GM12873 (cell line): ENCODE results near the gene CAB39.

ENCODE experiments used
- TF ChIP-seq, protein P1 (sequence below): IDR thresholded peaks from 2 replicates; pipeline ENCODE4 v1.5.1; 2012; ENCODE audit warnings: low read depth, mild to moderate bottlenecking, moderate library complexity, low read length, control low read depth; ENCODE audit not compliant: insufficient read depth; ENCODE audit errors: missing control alignments

CAB39 gene

DNA sequence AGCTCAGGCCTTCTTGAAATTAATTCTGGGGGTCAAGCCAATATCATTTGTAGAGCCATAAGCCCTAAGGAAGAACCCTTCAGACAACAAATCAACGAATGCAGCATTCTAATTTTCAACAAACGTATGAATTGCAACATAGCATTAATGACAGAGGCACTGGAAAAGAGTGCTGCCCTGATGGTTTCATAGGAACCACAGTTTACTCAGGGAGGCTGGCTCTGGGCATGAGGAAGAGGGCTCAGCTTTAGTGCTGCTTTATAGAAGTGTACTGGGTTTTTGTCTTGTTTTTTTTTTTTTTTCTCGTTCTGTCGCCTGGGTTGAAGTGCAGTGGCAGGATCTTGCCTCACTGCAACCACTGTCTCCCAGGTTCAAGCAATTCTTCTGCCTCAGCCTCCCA lies 36.1 kb upstream of the CAB39 start:
- TF ChIP-seq, protein P1, sequence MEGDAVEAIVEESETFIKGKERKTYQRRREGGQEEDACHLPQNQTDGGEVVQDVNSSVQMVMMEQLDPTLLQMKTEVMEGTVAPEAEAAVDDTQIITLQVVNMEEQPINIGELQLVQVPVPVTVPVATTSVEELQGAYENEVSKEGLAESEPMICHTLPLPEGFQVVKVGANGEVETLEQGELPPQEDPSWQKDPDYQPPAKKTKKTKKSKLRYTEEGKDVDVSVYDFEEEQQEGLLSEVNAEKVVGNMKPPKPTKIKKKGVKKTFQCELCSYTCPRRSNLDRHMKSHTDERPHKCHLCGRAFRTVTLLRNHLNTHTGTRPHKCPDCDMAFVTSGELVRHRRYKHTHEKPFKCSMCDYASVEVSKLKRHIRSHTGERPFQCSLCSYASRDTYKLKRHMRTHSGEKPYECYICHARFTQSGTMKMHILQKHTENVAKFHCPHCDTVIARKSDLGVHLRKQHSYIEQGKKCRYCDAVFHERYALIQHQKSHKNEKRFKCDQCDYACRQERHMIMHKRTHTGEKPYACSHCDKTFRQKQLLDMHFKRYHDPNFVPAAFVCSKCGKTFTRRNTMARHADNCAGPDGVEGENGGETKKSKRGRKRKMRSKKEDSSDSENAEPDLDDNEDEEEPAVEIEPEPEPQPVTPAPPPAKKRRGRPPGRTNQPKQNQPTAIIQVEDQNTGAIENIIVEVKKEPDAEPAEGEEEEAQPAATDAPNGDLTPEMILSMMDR = no peak

DNA sequence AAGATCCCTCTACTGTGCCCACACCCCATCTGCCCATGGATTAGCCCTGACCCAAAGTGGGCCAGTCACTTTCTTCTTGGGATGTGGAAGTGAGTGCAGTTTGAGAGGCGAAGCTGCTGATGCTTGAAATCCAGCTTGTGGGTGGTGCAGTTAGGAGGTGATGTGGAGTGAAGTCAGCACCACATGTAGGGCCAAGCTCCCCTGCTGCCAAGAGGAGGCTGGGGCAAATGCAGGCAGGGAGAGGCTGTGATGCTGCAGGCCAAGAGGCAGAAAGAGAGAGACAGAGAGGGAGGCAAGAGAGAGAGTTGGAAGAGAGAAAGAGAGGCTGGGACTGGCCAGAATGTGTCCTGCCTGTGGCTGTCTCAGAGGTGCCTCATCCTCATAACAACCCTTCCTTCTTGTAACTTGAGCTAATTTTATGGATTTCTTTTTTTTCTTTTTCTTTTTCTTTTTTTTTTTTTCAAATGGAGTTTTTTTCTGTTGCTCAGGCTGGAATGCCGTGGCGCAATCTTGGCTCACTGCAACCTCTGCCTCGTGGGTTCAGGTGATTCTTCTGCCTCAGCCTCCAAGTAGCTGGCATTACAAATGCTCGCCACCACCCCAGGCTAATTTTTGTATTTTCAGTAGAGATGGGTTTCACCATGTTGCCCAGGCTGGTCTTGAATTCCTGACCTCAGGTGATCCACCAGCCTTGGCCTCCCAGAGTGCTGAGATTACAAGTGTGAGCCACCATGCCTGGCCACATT lies 35.3 kb upstream of the CAB39 start:
- TF ChIP-seq, protein P1 = no peak

DNA sequence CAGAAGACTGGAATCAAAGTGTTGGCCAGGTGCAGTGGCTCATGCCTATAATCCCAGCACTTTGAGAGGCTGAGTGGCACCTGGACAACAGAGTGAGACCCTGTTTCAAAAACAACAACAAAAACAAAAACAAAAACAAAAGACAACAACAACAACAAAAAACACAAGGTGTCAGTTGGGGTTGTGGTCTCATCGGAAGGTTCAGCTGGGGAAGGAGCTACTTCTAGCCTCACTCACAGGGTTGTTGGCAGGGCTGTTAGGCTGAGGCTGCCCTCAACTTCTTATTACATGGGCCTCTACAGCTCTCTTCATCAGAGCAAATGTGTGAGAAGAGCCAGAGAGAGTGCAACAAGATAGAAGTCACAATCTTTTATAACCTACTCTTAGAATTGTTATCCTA lies 34.6 kb upstream of the CAB39 start:
- TF ChIP-seq, protein P1 = no peak

DNA sequence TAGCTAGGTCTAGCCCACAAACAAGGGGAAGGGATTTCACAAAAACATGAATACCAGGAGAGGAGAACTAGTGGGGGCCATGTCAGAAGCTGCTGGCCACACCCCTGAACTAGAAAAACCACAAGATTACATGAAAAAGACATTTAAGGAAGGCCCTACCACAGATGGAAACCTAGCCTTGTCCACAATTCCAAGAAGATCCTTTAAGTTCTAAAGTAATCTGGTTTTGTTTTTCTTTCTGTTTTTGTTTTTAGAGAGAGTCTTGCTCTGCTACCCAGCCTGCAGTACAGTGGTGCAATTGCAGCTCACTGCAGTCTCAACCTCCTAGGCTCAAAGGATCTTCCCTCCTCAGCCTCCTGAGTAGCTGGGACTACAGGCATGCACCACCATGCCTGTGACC lies 34.2 kb upstream of the CAB39 start:
- TF ChIP-seq, protein P1 = no peak

DNA sequence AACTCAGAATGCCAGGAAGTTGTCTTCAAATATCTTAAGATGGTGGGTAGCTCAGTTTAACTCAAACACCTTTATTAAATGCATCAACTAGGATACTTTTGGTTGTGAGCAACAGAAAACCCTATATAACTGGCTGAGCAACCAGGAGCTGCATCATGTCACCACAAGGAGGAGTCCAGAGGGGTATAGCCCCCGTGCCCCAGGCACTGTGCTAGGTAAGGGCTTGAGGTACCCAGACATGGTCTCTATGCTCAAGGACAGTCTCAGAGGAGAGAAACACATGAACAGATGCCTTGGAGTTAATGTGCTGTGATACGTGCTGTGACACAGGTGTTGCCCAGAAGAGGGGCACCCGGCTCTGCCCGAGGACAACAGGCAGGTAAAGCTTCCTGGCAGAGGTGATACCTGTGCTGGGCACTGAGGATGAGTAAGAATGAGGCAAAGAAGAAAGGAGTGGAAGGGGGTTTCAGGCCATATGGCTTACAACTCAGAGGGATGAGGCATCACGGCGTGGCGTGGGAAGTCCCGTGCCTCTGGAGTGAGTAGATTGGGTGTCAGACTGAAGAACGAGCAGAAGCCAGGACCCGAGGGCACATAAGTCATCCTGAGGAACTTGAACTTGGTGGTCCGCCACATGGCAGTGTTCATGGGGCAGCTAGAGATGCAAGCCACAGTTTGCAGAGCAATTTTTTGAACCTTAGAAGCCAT lies 32.0 kb upstream of the CAB39 start:
- TF ChIP-seq, protein P1 = peak; percentile 17

DNA sequence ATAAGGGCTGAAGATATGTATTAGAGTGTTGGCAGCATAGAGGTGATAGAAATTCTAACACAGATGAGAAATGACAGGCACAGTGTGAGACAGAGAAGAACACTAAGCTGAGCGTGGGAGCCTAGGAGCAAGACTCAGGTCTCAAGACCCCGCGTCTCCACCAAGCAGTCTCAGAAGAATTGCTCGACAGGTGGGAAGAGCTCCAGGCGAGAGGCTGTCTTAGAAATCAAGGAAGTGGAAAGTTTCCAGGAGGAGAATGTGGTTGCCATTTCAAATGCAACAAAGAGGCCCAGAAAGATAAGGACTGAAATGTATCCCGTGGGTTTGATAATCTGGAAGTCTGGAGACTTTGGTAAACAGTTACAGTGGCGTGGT lies 31.5 kb upstream of the CAB39 start:
- TF ChIP-seq, protein P1 = no peak

DNA sequence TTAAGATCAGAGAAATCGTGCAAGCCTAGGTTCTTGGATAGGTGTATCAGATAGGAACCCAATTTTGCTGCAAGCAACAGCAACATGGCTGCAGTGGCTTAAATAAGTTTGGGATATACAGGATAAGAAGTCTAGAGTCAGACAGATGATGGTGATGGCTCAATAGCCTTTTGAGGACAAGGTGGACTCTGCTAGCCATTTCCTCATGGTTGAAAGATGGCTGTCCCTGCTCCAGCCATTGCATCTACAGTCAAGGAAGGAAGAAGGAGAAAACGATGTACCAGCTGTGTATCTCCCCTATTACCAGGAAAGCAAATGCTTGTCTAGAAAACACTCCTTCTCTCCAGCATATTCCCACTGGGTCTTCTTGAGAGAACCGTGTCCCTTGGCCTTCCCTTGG lies 30.1 kb upstream of the CAB39 start:
- TF ChIP-seq, protein P1 = no peak
